K562 (cell line): Measurements from ENCODE around the gene KLHL35. TPM values are rescaled to one million over a fixed set of nuclear protein-coding genes. Genes with fewer than 3 reads are reported as not detected.
A peak's percentile ranks its signal among the peaks of the same experiment; 100 is the strongest.

Experiments
- ATAC-seq: fragments of 200-7000 bp; cut with Tn5 transposase; 3 replicates; pipeline ENCODE4 v1.9.1; 2020; ENCODE audit warnings: moderate library complexity
- BruUV-seq: library from RNA; stranded (reverse); fragments of 400-500 nt; replicated peaks from 2 replicates; lab custom pipeline; 2021; lab: Mats Ljungman, UMichigan
- CTCF ChIA-PET: fragments of 300-600 bp; formaldehyde crosslinking; extraction: SDS; loops from one replicate; lab custom pipeline; 2021; ENCODE audit warnings: low intra/inter-chr PET ratio; lab: Yijun Ruan, JAX
- POLR2A ChIA-PET: fragments of 300-600, 350-650 bp; sonication (Branson Sonifier 250); formaldehyde crosslinking; extraction: SDS; loops from one replicate; lab custom pipeline; 2021; ENCODE audit warnings: antibody characterized with exemption, inconsistent platforms; lab: Yijun Ruan, JAX
- DNase-seq, 4 experiments: peaks; one replicate each; pipeline versions ENCODE4 v3.0.0 to v3.0.0-alpha.2; 2011 to 2018; ENCODE audit warnings: low spot score in 3 of 4, mixed read lengths in 3 of 4; ENCODE audit errors: extremely low read depth in 1 of 4
- FAIRE-seq: peaks from 2 replicates; lab custom pipeline; 2011; peaks lifted over from hg19 to GRCh38; lab: Jason Lieb, UNC
- H2AFZ ChIP-seq: 2 replicates; pipeline ENCODE4 v1.6.0; 2011; ENCODE audit warnings: low read depth, low read length, control low read depth, inconsistent platforms
- H3K27ac ChIP-seq: fragments of 200-600 bp; 3 replicates; pipeline ENCODE4 v1.8.0; 2011; ENCODE audit warnings: low read depth, mild to moderate bottlenecking, control low read depth, inconsistent platforms, low read length, moderate library complexity, mixed read lengths; ENCODE audit errors: extremely low read depth
- H3K27me3 ChIP-seq, 2 experiments: fragments of 300-600 bp in 1 of 2; 2 replicates in 1 of 2; 3 replicates in 1 of 2; pipeline versions ENCODE4 v1.6.0 to v1.8.0; 2011; ENCODE audit warnings: inconsistent platforms in 2 of 2, low read length in 2 of 2, mild to moderate bottlenecking in 1 of 2, mixed read lengths in 1 of 2, moderate library complexity in 1 of 2; ENCODE audit not compliant: control insufficient read depth in 2 of 2, insufficient read depth in 2 of 2
- H3K36me3 ChIP-seq: fragments of 300-600 bp; 3 replicates; pipeline ENCODE4 v1.8.0; 2011; ENCODE audit warnings: mild to moderate bottlenecking, low read length, inconsistent platforms; ENCODE audit not compliant: control insufficient read depth, insufficient read depth
- H3K4me1 ChIP-seq, 2 experiments: fragments of 200-600 bp in 1 of 2; replicated peaks in 1 of 2; 2 replicates in 1 of 2; 3 replicates in 1 of 2; pipeline versions ENCODE4 v1.5.1 to v1.8.0; 2011; ENCODE audit warnings: inconsistent platforms in 2 of 2, low read length in 2 of 2, mild to moderate bottlenecking in 1 of 2, mixed read lengths in 1 of 2, moderate library complexity in 1 of 2; ENCODE audit not compliant: control insufficient read depth in 2 of 2, insufficient read depth in 2 of 2
- H3K4me2 ChIP-seq: 2 replicates; pipeline ENCODE4 v1.6.1; 2011; ENCODE audit warnings: low read length, control low read depth, inconsistent platforms, mixed read lengths; ENCODE audit not compliant: insufficient read depth
- H3K4me3 ChIP-seq: fragments of 200-600 bp; sonication (generic), shearing (Covaris generic); 2 replicates; pipeline ENCODE4 v1.5.1; 2016; ENCODE audit warnings: control low read depth, inconsistent platforms
- H3K79me2 ChIP-seq: fragments of 200-600 bp; 3 replicates; pipeline ENCODE4 v1.8.0; 2011; ENCODE audit warnings: low read length, inconsistent platforms; ENCODE audit not compliant: control insufficient read depth, insufficient read depth
- H3K9ac ChIP-seq, 2 experiments: 2 replicates each; pipeline versions ENCODE4 v1.6.0 to v1.6.1; 2011; ENCODE audit warnings: low read depth in 2 of 2, low read length in 2 of 2, control low read depth in 1 of 2, inconsistent platforms in 1 of 2, mild to moderate bottlenecking in 1 of 2, mixed read lengths in 1 of 2; ENCODE audit not compliant: insufficient read depth in 1 of 2
- H3K9me1 ChIP-seq: one replicate; pipeline ENCODE4 v1.6.0; 2011; ENCODE audit warnings: inconsistent platforms, mild to moderate bottlenecking, low read length, moderate library complexity; ENCODE audit not compliant: control insufficient read depth, insufficient read depth
- H3K9me3 ChIP-seq: replicated peaks from 2 replicates; pipeline ENCODE4 v1.5.1; 2011; ENCODE audit warnings: low read depth, low read length, inconsistent platforms; ENCODE audit not compliant: control insufficient read depth, insufficient read depth
- H4K20me1 ChIP-seq: replicated peaks from 2 replicates; pipeline ENCODE4 v1.6.1; 2011; ENCODE audit warnings: low read length, inconsistent platforms, mixed read lengths; ENCODE audit not compliant: control insufficient read depth, insufficient read depth
- C11orf30 ChIP-seq: fragments of 450-650 bp; IDR thresholded peaks from 2 replicates; pipeline ENCODE4 v1.6.1; 2016; ENCODE audit warnings: low read depth, mild to moderate bottlenecking
- MAFF ChIP-seq: IDR thresholded peaks from 2 replicates; pipeline ENCODE4 v1.6.1; 2012; ENCODE audit warnings: low read length, improper control_type of control experiment
- MAFG ChIP-seq: fragments of 450-650 bp; conservative IDR thresholded peaks from 2 replicates; pipeline ENCODE4 v1.6.1; 2016; ENCODE audit warnings: missing genetic modification characterization, missing compliant biosample characterization
- MTA1 ChIP-seq: fragments of 450-650 bp; IDR thresholded peaks from 2 replicates; pipeline ENCODE4 v1.6.1; 2017; ENCODE audit warnings: borderline replicate concordance
- NFE2 ChIP-seq: IDR thresholded peaks from 2 replicates; pipeline ENCODE4 v1.6.1; 2014; ENCODE audit warnings: antibody characterized with exemption, low read depth
- POLR2AphosphoS5 ChIP-seq: IDR thresholded peaks from 2 replicates; pipeline ENCODE4 v1.6.1; 2011; ENCODE audit warnings: mild to moderate bottlenecking, low read depth, low read length, moderate library complexity; ENCODE audit not compliant: control insufficient read depth, insufficient read depth
- RBFOX2 ChIP-seq: fragments of 200-400 bp; formaldehyde crosslinking; IDR thresholded peaks from 2 replicates; pipeline ENCODE4 v1.6.1; 2017; ENCODE audit warnings: low read depth, mild to moderate bottlenecking, low read length, moderate library complexity
- TFAM ChIP-seq: fragments of 250-450 bp; sonication (Bioruptor Pico); conservative IDR thresholded peaks from 2 replicates; pipeline ENCODE4 v1.5.0; 2021; ENCODE audit warnings: mild to moderate bottlenecking, moderate library complexity
- ZNF316 ChIP-seq: fragments of 450-650 bp; IDR thresholded peaks from 2 replicates; pipeline ENCODE4 v1.6.1; 2016
- WGBS: fragments of 100-300 bp; shearing (Covaris generic); methylation state at CpG from one replicate; pipeline ENCODE4 v1.1.6; 2016; ENCODE audit warnings: low coverage, mixed read lengths; ENCODE audit not compliant: insufficient coverage; ENCODE audit errors: missing lambda C conversion rate; 5-methylcytosine and 5-hydroxymethylcytosine counted together
- in situ Hi-C: fragments of 300-500 bp; cut with MboI; formaldehyde crosslinking; loops from 4 replicates; pipeline ENCODE4 v1.15.0; 2018; ENCODE audit warnings: inconsistent platforms, mixed read lengths
- intact Hi-C: fragments of 100-400 bp; cut with micrococcal nuclease; formaldehyde crosslinking; loops from 2 replicates; pipeline ENCODE4 v1.14.2; 2022
- polyA plus RNA-seq, 8 experiments: library from polyadenylated mRNA; depleted of rRNA in 4 of 8; stranded (reverse) in 5 of 8; unstranded in 3 of 8; fragments of >200 nt; fragmentation: Nextera tagmentation in 2 of 8; fragmentation: Illumina TruSeq in 1 of 8; extraction: Ambion mirVana in 2 of 8; extraction: Trizol in 1 of 8; gene quantifications; 2 replicates each; pipeline versions ENCODE4 v1.2.1 to v1.2.3, GENCODE V29; 2011 to 2014; ENCODE audit warnings: inconsistent platforms in 1 of 8, missing spikeins in 1 of 8
- total RNA-seq, 7 experiments: library from RNA; depleted of rRNA in 6 of 7; stranded (reverse); fragments of >200 nt in 6 of 7; fragmentation: Illumina TruSeq in 2 of 7; extraction: Trizol in 2 of 7; gene quantifications; 2 replicates each; pipeline versions ENCODE4 v1.2.1 to v1.2.3, GENCODE V29; 2011 to 2021; ENCODE audit warnings: low replicate concordance in 1 of 7

The KLHL35 gene
- total and polyA plus RNA-seq, 9 of the 15 experiments (the other 6 are each of a cell fraction or from before 2014, with no cell fraction given) = not detected

DNA sequence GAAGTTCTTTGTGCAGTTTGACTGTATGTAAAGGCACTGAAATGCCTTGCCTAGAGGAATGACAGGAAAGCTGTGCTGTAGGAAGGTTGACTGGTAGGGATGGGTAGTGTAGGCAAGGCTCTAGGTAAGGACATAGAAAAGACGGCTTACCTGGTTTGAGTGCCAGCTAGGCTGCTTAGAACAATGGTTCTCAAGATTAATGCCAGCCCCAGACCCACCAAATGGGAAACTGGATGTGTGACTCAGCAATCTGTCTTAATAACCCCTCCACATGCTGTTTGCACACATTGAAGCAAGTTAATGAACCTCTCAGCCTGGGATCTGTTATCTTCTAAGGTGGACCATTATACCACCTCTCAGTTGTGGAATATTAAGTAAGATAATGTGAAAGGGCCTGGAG, 30.0 kb downstream of the KLHL35 start:
- FAIRE-seq (no peak), ATAC-seq (no peak), DNase-seq (no peak)
- Histone ChIP-seq H2AFZ (no peak overlapping the region), H3K9me1 (peaks cover 21% of the 10 kb centered on the region), H4K20me1 (peaks cover 76% of the 10 kb centered on the region), H3K79me2 (peaks cover 85% of the 10 kb centered on the region), H3K27me3 (no peaks in the 10 kb centered on the region), H3K4me1 (peaks cover 17 to 43% of the 10 kb centered on the region in 2 experiments; a peak in 3 of 5 replicates), H3K9ac (peak overlapping the region; percentile 13 to 100; a peak in 1 of 4 replicates), H3K36me3 (peaks cover 84% of the 10 kb centered on the region), H3K4me3 (peak overlapping the region; percentile 91; the same call in 1 of the 2 replicates), H3K4me2 (peak overlapping the region; percentile 98), H3K27ac (peak overlapping the region; percentile 52), H3K9me3 (no peaks in the 10 kb centered on the region)
- WGBS = 76% methylated on average over 1 of the region's 1 CpG
- no TSS peak for BruUV-seq
- TF ChIP-seq MTA1 (no peak), ZNF316 (peak; percentile 48; the same call in 1 of the 2 replicates), POLR2AphosphoS5 (peak; percentile 31; the same call in 1 of the 2 replicates), MAFF (peak; percentile 50; the same call in 1 of the 2 replicates), TFAM (CRISPR knock-in tag) (no peak), RBFOX2 (peak; percentile 28; the same call in 1 of the 2 replicates), MAFG (tag) (peak; percentile 42), C11orf30 (peak; percentile 21; the same call in 1 of the 2 replicates), NFE2 (peak; percentile 64)
- in situ Hi-C loops = no loop called here
- CTCF ChIA-PET = no interaction called here
- intact Hi-C loops = no loop called here
- POLR2A ChIA-PET = interaction anchor here (0.8 to 4.0 kb wide), 12 partner anchors 11 to 161 kb away, joined by 3 to 33 read pairs (median 4); no protein-coding TSS in a partner anchor
